A549 (cell line): Measurements from ENCODE around the gene PEPD.

ENCODE experiments used
- BCL3 ChIP-seq: fragments of >200 bp; sonication (Bioruptor Twin); formaldehyde crosslinking; IDR thresholded peaks from 3 replicates; pipeline ENCODE4 v1.6.1; 2016
- CTCF ChIP-seq: fragments of >200 bp; sonication (Bioruptor Twin); formaldehyde crosslinking; IDR thresholded peaks from 3 replicates; pipeline ENCODE4 v1.5.1; 2016
- FOSB ChIP-seq: fragments of 250-450 bp; sonication (Bioruptor Pico); IDR thresholded peaks from 2 replicates; pipeline ENCODE4 v1.5.0; 2020; ENCODE audit warnings: mild to moderate bottlenecking, moderate library complexity
- HEYL ChIP-seq: fragments of 250-450 bp; sonication (Bioruptor Pico); IDR thresholded peaks from 2 replicates; pipeline ENCODE4 v1.8.0; 2021; ENCODE audit warnings: mild to moderate bottlenecking, moderate library complexity
- HMGXB4 ChIP-seq: fragments of 250-450 bp; sonication (Bioruptor Pico); IDR thresholded peaks from 2 replicates; pipeline ENCODE4 v1.5.0; 2021; ENCODE audit warnings: mild to moderate bottlenecking, moderate library complexity, borderline replicate concordance
- HOXA7 ChIP-seq: fragments of 250-450 bp; sonication (Bioruptor Pico); IDR thresholded peaks from 2 replicates; pipeline ENCODE4 v1.5.0; 2020; ENCODE audit warnings: mild to moderate bottlenecking, moderate library complexity
- MAX ChIP-seq: IDR thresholded peaks from 2 replicates; pipeline ENCODE4 v1.6.1; 2012
- NR3C1 ChIP-seq: fragments of >200 bp; sonication (Bioruptor Twin); formaldehyde crosslinking; IDR thresholded peaks from 3 replicates; pipeline ENCODE4 v1.6.1; 2017
- RAD21 ChIP-seq, 2 experiments: fragments of >200 bp in 1 of 2; sonication (Bioruptor Twin) in 1 of 2; formaldehyde crosslinking in 1 of 2; IDR thresholded peaks in 1 of 2; conservative IDR thresholded peaks in 1 of 2; 2 replicates in 1 of 2; 3 replicates in 1 of 2; pipeline ENCODE4 v1.6.1; 2012 to 2018; ENCODE audit warnings: inconsistent platforms in 1 of 2
- REST ChIP-seq: fragments of 200-600 bp; sonication (generic); IDR thresholded peaks from 2 replicates; pipeline ENCODE4 v1.6.1; 2016; ENCODE audit warnings: antibody characterized with exemption, mild to moderate bottlenecking, moderate library complexity
- RFX5 ChIP-seq: fragments of 450-650 bp; IDR thresholded peaks from 2 replicates; pipeline ENCODE4 v1.7.1; 2014; ENCODE audit warnings: antibody characterized with exemption, mild to moderate bottlenecking, moderate library complexity
- ZNF302 ChIP-seq: fragments of 250-450 bp; sonication (Bioruptor Pico); IDR thresholded peaks from 2 replicates; pipeline ENCODE4 v1.9.0; 2021; ENCODE audit warnings: inconsistent platforms, mild to moderate bottlenecking, moderate library complexity

- TF ChIP-seq RFX5 = no peak
- no peak for TF ChIP-seq BCL3
- no peak for TF ChIP-seq FOSB (CRISPR knock-in tag)
- TF ChIP-seq CTCF = no peak
- TF ChIP-seq HEYL = no peak
- TF ChIP-seq REST = no peak
- TF ChIP-seq RAD21 (conservative IDR thresholded peaks at IDR 0.05 in 1 of 2, IDR thresholded peaks at IDR 0.05 in 1 of 2) = no peak
- TF ChIP-seq HMGXB4 (CRISPR knock-in tag) = no peak
- TF ChIP-seq ZNF302 = no peak
- TF ChIP-seq HOXA7 = no peak
- no peak for TF ChIP-seq MAX
- no peak for TF ChIP-seq NR3C1
Observed at GRCh38 chr19:33346665-33347064, 174.9 kb downstream of the PEPD start.
